HepG2 (cell line): ENCODE data around the gene IGF2. TPM values are rescaled to one million over a fixed set of nuclear protein-coding genes. Genes with fewer than 3 reads are reported as not detected.

ENCODE experiments used
- DMAP1 ChIP-seq: IDR thresholded peaks from 2 replicates; pipeline ENCODE4 v1.6.1; 2016
- ELF3 ChIP-seq: IDR thresholded peaks from 2 replicates; pipeline ENCODE4 v1.6.1; 2016; ENCODE audit warnings: missing genetic modification reagents, missing compliant biosample characterization
- FIP1L1 ChIP-seq: fragments of 200-400 bp; formaldehyde crosslinking; IDR thresholded peaks from 2 replicates; pipeline ENCODE4 v1.6.1; 2018; ENCODE audit warnings: low read depth, mild to moderate bottlenecking, low read length, moderate library complexity, borderline replicate concordance; ENCODE audit not compliant: insufficient read depth
- REXO4 ChIP-seq: sonication (generic); formaldehyde crosslinking; IDR thresholded peaks from 2 replicates; pipeline ENCODE4 v1.8.0; 2022; ENCODE audit warnings: missing genetic modification reagents, mild to moderate bottlenecking, borderline replicate concordance
- SP5 ChIP-seq: IDR thresholded peaks from 2 replicates; pipeline ENCODE4 v1.6.1; 2016; ENCODE audit warnings: low read depth, borderline replicate concordance
- TAF1 ChIP-seq: sonication (generic); formaldehyde crosslinking; IDR thresholded peaks from 2 replicates; pipeline ENCODE4 v1.4.0; 2020; ENCODE audit warnings: missing genetic modification reagents
- ZFP1 ChIP-seq: IDR thresholded peaks from 2 replicates; pipeline ENCODE4 v1.6.1; 2016
- ZNF234 ChIP-seq: sonication (generic); formaldehyde crosslinking; conservative IDR thresholded peaks from 2 replicates; pipeline ENCODE4 v1.5.1; 2020; ENCODE audit warnings: mild to moderate bottlenecking, missing genetic modification reagents
- ZNF777 ChIP-seq: sonication (generic); formaldehyde crosslinking; IDR thresholded peaks from 2 replicates; pipeline ENCODE4 v1.4.0; 2020; ENCODE audit warnings: missing genetic modification reagents
- ZNF788 ChIP-seq: sonication (generic); formaldehyde crosslinking; IDR thresholded peaks from 2 replicates; pipeline ENCODE4 v1.5.0; 2020; ENCODE audit warnings: mild to moderate bottlenecking, missing genetic modification reagents, borderline replicate concordance
- polyA plus RNA-seq, 8 experiments: library from polyadenylated mRNA; depleted of rRNA in 3 of 8; stranded (reverse) in 7 of 8; unstranded in 1 of 8; fragments of >200 nt; fragmentation: Illumina TruSeq in 4 of 8; extraction: Trizol in 4 of 8; gene quantifications; 2 replicates each; pipeline versions ENCODE4 v1.2.1 to v1.2.3, GENCODE V29; 2011 to 2016; ENCODE audit warnings: low read depth in 4 of 8, missing spikeins in 1 of 8, mixed read lengths in 1 of 8; ENCODE audit not compliant: insufficient read depth in 1 of 8
- total RNA-seq, 5 experiments: library from RNA; depleted of rRNA; stranded (reverse); fragments of >200 nt; fragmentation: Illumina TruSeq; extraction: Trizol; gene quantifications; 2 replicates each; pipeline ENCODE4 v1.2.3, GENCODE V29; 2016; ENCODE audit warnings: low read depth in 1 of 5
- TF ChIP-seq, protein P1 (sequence below): sonication (generic); formaldehyde crosslinking; IDR thresholded peaks from 2 replicates; pipeline ENCODE4 v1.4.0; 2020; ENCODE audit warnings: missing genetic modification reagents, low read depth, mild to moderate bottlenecking, borderline replicate concordance
- TF ChIP-seq, protein P2 (sequence below): sonication (generic); formaldehyde crosslinking; IDR thresholded peaks from 2 replicates; pipeline ENCODE4 v1.4.0; 2020; ENCODE audit warnings: missing genetic modification reagents
- TF ChIP-seq, protein P3 (sequence below): sonication (generic); formaldehyde crosslinking; IDR thresholded peaks from 2 replicates; pipeline ENCODE4 v1.4.0; 2020; ENCODE audit warnings: missing genetic modification reagents
- TF ChIP-seq, protein P4 (sequence below): sonication (generic); formaldehyde crosslinking; IDR thresholded peaks from 2 replicates; pipeline ENCODE4 v1.9.0; 2021; ENCODE audit warnings: mild to moderate bottlenecking, missing genetic modification reagents
- TF ChIP-seq, protein P5 (sequence below): sonication (generic); formaldehyde crosslinking; IDR thresholded peaks from 2 replicates; pipeline ENCODE4 v1.4.0; 2020; ENCODE audit warnings: missing genetic modification reagents
- TF ChIP-seq, protein P6 (sequence below): sonication (generic); formaldehyde crosslinking; IDR thresholded peaks from 2 replicates; pipeline ENCODE4 v1.4.0; 2020; ENCODE audit warnings: missing genetic modification reagents; ENCODE audit errors: not compliant biosample characterization

The IGF2 gene
- total and polyA plus RNA-seq, 2 of the 13 experiments (the other 11 are each of a cell fraction or from before 2014, with no cell fraction given) = 79.1 to 254 TPM

DNA sequence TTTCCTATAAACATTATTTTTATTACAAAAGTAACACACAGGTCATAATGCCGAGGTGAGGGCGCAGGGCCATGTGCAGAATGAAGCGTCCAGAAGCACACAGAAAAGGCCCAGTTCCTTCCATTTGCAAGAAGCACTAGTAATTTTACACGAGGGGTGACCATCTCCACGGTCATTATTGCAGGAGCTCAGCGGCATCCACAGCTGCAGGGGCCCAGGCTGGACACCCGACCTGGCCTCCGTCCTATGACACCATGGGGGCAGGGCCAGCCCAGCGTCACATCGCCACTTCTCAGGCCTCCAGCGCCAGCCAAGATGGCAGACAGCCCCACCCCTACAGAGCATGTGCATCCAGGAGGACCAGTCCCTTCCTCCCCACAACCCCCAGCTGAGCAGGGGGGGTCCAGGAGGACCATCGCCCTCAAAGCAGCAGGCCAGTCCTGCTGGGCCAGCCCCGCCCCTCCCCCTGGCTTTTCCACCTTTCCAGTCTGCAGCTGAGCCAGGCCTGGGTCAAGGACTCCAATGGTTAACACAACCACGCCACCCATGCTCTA is 3.5 kb downstream of the IGF2 start (continued):
- TF ChIP-seq ZNF788 (0 out of 2 replicates have a peak, but pooled peaks have one; percentile 30), REXO4 (CRISPR knock-in tag) (no peak), DMAP1 (no peak), ELF3 (CRISPR knock-in tag) (no peak), ZFP1 (no peak), SP5 (no peak; the same call in 1 of the 2 replicates), ZNF234 (CRISPR knock-in tag) (no peak), TAF1 (CRISPR knock-in tag) (no peak), ZNF777 (CRISPR knock-in tag) (0 out of 2 replicates have a peak, but pooled peaks have one; percentile 31), FIP1L1 (no peak)
- TF ChIP-seq, protein P1, sequence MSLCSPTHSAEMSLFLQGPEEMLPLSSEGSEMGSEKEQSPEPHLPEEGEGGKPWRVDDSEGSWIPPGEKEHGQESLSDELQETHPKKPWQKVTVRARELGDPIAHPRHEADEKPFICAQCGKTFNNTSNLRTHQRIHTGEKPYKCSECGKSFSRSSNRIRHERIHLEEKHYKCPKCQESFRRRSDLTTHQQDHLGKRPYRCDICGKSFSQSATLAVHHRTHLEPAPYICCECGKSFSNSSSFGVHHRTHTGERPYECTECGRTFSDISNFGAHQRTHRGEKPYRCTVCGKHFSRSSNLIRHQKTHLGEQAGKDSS (CRISPR knock-in tag) = no peak
- TF ChIP-seq, protein P2, sequence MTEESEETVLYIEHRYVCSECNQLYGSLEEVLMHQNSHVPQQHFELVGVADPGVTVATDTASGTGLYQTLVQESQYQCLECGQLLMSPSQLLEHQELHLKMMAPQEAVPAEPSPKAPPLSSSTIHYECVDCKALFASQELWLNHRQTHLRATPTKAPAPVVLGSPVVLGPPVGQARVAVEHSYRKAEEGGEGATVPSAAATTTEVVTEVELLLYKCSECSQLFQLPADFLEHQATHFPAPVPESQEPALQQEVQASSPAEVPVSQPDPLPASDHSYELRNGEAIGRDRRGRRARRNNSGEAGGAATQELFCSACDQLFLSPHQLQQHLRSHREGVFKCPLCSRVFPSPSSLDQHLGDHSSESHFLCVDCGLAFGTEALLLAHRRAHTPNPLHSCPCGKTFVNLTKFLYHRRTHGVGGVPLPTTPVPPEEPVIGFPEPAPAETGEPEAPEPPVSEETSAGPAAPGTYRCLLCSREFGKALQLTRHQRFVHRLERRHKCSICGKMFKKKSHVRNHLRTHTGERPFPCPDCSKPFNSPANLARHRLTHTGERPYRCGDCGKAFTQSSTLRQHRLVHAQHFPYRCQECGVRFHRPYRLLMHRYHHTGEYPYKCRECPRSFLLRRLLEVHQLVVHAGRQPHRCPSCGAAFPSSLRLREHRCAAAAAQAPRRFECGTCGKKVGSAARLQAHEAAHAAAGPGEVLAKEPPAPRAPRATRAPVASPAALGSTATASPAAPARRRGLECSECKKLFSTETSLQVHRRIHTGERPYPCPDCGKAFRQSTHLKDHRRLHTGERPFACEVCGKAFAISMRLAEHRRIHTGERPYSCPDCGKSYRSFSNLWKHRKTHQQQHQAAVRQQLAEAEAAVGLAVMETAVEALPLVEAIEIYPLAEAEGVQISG (CRISPR knock-in tag) = no peak
- TF ChIP-seq, protein P3, sequence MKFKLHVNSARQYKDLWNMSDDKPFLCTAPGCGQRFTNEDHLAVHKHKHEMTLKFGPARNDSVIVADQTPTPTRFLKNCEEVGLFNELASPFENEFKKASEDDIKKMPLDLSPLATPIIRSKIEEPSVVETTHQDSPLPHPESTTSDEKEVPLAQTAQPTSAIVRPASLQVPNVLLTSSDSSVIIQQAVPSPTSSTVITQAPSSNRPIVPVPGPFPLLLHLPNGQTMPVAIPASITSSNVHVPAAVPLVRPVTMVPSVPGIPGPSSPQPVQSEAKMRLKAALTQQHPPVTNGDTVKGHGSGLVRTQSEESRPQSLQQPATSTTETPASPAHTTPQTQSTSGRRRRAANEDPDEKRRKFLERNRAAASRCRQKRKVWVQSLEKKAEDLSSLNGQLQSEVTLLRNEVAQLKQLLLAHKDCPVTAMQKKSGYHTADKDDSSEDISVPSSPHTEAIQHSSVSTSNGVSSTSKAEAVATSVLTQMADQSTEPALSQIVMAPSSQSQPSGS (CRISPR knock-in tag) = no peak
- TF ChIP-seq, protein P4, sequence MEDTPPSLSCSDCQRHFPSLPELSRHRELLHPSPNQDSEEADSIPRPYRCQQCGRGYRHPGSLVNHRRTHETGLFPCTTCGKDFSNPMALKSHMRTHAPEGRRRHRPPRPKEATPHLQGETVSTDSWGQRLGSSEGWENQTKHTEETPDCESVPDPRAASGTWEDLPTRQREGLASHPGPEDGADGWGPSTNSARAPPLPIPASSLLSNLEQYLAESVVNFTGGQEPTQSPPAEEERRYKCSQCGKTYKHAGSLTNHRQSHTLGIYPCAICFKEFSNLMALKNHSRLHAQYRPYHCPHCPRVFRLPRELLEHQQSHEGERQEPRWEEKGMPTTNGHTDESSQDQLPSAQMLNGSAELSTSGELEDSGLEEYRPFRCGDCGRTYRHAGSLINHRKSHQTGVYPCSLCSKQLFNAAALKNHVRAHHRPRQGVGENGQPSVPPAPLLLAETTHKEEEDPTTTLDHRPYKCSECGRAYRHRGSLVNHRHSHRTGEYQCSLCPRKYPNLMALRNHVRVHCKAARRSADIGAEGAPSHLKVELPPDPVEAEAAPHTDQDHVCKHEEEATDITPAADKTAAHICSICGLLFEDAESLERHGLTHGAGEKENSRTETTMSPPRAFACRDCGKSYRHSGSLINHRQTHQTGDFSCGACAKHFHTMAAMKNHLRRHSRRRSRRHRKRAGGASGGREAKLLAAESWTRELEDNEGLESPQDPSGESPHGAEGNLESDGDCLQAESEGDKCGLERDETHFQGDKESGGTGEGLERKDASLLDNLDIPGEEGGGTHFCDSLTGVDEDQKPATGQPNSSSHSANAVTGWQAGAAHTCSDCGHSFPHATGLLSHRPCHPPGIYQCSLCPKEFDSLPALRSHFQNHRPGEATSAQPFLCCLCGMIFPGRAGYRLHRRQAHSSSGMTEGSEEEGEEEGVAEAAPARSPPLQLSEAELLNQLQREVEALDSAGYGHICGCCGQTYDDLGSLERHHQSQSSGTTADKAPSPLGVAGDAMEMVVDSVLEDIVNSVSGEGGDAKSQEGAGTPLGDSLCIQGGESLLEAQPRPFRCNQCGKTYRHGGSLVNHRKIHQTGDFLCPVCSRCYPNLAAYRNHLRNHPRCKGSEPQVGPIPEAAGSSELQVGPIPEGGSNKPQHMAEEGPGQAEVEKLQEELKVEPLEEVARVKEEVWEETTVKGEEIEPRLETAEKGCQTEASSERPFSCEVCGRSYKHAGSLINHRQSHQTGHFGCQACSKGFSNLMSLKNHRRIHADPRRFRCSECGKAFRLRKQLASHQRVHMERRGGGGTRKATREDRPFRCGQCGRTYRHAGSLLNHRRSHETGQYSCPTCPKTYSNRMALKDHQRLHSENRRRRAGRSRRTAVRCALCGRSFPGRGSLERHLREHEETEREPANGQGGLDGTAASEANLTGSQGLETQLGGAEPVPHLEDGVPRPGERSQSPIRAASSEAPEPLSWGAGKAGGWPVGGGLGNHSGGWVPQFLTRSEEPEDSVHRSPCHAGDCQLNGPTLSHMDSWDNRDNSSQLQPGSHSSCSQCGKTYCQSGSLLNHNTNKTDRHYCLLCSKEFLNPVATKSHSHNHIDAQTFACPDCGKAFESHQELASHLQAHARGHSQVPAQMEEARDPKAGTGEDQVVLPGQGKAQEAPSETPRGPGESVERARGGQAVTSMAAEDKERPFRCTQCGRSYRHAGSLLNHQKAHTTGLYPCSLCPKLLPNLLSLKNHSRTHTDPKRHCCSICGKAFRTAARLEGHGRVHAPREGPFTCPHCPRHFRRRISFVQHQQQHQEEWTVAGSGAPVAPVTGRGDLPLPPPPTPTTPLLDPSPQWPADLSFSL (CRISPR knock-in tag) = no peak
- TF ChIP-seq, protein P5, sequence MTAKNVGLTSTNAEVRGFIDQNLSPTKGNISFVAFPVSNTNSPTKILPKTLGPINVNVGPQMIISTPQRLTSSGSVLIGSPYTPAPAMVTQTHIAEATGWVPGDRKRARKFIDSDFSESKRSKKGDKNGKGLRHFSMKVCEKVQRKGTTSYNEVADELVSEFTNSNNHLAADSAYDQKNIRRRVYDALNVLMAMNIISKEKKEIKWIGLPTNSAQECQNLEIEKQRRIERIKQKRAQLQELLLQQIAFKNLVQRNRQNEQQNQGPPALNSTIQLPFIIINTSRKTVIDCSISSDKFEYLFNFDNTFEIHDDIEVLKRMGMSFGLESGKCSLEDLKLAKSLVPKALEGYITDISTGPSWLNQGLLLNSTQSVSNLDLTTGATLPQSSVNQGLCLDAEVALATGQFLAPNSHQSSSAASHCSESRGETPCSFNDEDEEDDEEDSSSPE (CRISPR knock-in tag) = peak; percentile 4; the same call in 1 of the 2 replicates
- TF ChIP-seq, protein P6, sequence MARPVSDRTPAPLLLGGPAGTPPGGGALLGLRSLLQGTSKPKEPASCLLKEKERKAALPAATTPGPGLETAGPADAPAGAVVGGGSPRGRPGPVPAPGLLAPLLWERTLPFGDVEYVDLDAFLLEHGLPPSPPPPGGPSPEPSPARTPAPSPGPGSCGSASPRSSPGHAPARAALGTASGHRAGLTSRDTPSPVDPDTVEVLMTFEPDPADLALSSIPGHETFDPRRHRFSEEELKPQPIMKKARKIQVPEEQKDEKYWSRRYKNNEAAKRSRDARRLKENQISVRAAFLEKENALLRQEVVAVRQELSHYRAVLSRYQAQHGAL (CRISPR knock-in tag) = no peak
